ENCODE data around the gene DRGX. TPM values are rescaled to one million over a fixed set of nuclear protein-coding genes. Genes with fewer than 3 reads are reported as not detected.
A peak's percentile ranks its signal among the peaks of the same experiment; 100 is the strongest.

Gene DRGX
- polyA plus RNA-seq (ENCODE audit: insufficient read length in 3 of 3) = under 1 TPM in 1 of 3 donors, not detected in 2; 0.09 TPM
- long read RNA-seq, donor 1 = 0 reads
- long read RNA-seq, donor 2 = 0 reads
- long read RNA-seq, donor 3 = 0 reads
- long read RNA-seq, donor 4 = 0 reads
- long read RNA-seq, donor 5 = 0 reads
- long read RNA-seq, donor 6 = 0 reads
- long read RNA-seq, donor 7 = 0 reads
- long read RNA-seq, donor 8 = 0 reads
- long read RNA-seq, donor 9 = 0 reads
- long read RNA-seq, donor 10 = 0 reads
- long read RNA-seq, donor 11 = 0 reads
- long read RNA-seq, donor 12 = 0 reads
- long read RNA-seq, donor 13 = 0 reads
- long read RNA-seq, donor 14 = 0 reads
- long read RNA-seq, donor 15 = 0 reads
- long read RNA-seq, donor 16 = 0 reads

DNA sequence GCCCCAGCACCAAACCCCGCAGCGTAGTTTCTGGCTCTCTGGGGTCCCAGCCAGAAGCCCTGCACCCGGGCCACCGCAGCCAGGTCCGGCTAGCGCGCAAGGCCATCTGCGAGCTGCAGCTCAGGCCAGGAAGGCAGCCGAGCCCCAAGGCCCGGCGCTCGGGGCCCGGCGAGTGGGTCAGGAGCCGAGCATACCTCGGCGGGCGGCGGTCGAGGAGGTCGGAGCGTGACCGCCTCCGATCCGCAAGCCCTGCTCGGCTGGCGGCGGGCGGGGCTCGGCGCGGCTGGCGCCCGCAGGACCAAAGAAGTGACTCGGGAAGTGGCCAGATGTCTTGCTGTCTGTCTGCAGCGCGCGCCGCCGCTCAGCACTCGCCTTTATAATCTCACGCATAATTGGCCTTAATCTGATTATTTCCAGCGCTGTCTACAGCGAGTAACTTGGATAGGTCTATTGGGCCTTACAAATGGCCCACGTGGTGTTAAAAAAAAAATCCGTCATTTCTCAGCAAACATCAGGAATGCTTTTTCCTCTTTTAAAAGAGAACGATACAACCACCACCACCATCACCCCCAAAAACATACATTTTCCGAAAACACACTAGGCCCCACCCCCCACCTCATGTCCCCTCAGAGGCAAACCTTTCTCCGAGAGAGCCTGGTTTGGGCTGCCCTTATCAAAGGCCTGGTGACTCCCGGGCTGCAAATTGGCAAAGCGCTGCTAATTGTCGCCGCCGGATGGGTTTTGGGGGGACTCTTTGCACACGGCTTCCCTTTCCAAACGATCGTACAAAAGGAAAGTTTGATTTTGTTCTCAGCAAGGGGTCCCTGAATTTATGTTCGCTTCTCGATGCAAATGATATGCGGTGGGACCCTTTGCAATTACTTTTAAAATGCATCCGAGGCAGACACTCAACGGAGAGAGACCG is at the start of gene DRGX:
Gene DRGX, minus strand, starts transcription at position 349 of the 925 bp plus-strand sequence. CDS start 649 bp downstream, outside the sequence.
- no peak for DNase-seq (ENCODE audit: extremely low read depth in 1 of 11, low read depth in 9 of 11, low spot score in 4 of 11)

- no peak for DNase-seq (ENCODE audit: extremely low read depth in 1 of 11, low read depth in 9 of 11, low spot score in 4 of 11)
Observed at GRCh38 chr10:49444349-49444748, 48.5 kb upstream of the DRGX start.

DNA sequence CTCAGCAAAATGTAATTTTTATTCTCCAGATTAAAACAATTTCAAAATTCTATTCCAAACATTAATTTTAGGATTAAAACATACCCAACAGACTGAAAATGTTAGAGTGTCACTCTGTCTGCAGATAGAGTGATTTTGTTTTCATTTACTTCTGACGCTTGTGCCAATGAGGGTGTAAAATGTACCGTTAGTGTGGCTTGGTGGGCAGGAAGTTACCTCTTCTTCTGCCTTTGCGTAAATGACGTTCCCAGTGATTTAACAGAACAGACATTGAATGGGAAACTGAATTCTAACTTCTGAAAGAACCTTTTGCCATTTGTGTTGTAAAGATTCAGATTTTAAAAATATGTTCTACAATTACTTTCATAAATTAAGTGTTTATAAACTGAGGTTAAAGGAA is 47.0 kb upstream of the DRGX start:
- no peak for DNase-seq (ENCODE audit: extremely low read depth in 1 of 11, low read depth in 9 of 11, low spot score in 4 of 11)

GRCh38 chr10:49441488-49442476 is 45.9 kb upstream of the DRGX start:
- DNase-seq (ENCODE audit: extremely low read depth in 1 of 11, low read depth in 9 of 11, low spot score in 4 of 11) = peak in 1 of 11 donors; percentile 6

DNA sequence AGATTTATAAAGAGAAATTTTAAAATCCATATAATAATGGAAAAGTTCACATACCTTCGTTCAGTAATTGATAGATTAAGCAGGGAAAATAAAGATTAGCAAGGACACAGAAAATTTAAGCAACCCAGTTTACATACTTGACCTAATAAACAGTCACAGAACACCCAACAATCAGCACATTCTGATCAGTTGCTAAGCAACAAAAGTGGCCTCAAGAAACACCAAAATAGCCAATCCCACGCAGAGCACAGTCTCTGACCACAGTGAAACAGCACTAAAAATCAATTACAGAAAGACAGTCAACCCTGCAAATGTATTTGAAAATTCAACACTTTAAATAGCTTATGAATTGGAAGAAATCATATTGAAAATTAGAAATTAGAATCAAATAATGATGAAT is 39.3 kb upstream of the DRGX start:
- no peak for DNase-seq (ENCODE audit: extremely low read depth in 1 of 11, low read depth in 9 of 11, low spot score in 4 of 11)

DNA sequence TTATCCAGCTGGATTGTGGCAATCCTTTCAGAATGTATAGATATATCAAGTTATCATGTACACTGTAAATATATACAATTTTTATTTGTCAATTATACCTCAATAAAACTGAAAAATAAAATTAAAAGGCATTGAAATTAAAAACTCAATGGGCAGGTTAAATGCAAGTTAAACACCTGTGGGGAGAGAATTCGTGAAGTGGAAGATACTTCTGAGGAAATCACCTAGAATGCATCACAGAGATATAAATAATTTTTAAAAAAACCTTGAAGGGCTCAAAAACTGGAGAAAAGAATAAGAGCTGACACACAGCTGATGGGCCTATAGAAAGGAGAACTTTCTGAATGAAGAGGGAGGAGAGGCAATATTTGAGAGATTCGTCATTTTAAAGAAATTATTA is 37.2 kb upstream of the DRGX start:
- DNase-seq (ENCODE audit: extremely low read depth in 1 of 11, low read depth in 9 of 11, low spot score in 4 of 11) = no peak

DNA sequence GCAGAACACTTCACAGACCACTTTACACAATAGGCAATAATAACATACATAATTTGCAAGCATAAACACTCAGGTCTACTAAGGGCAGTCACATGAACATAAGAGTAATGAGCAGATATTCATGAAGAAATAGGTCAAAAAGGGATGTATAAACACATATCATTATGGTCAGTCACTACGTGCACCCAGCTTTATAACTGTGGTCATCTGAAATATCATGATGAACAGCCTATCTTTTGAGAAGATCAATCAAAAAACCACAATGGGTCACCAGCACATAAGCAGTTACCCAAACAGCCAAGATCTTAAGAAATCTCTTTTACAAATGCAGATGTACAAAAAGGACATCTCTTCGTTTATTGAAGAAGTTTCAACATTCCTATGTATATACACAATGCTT is 35.5 kb upstream of the DRGX start:
- no peak for DNase-seq (ENCODE audit: extremely low read depth in 1 of 11, low read depth in 9 of 11, low spot score in 4 of 11)

DNA sequence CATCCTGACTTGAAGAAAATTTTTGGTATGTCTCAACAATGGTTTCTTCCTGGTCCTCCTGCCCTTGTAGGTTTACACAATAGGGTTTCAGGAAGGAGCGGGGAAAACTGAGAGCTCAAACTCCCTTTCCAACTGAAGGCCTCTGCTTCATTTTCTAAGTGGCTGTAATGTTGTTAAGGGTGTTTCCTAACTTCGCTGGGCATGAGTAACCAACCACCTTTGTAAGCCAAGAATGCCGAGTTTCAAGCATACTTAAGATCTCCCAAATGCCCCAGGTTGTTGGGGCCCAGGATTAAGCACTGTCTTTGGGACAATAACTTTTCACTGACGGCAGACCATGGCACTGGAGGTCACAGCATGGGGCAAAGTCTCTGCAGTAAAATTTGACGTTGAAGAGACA is 33.6 kb upstream of the DRGX start:
- no peak for DNase-seq (ENCODE audit: extremely low read depth in 1 of 11, low read depth in 9 of 11, low spot score in 4 of 11)

- DNase-seq (ENCODE audit: extremely low read depth in 1 of 11, low read depth in 9 of 11, low spot score in 4 of 11) = no peak
Observed at GRCh38 chr10:49426490-49427360, 30.8 kb upstream of the DRGX start.

- DNase-seq (ENCODE audit: extremely low read depth in 1 of 11, low read depth in 9 of 11, low spot score in 4 of 11) = no peak
Observed at GRCh38 chr10:49419005-49419404, 23.1 kb upstream of the DRGX start.

GRCh38 chr10:49418328-49418727 is 22.4 kb upstream of the DRGX start:
- no peak for DNase-seq (ENCODE audit: extremely low read depth in 1 of 11, low read depth in 9 of 11, low spot score in 4 of 11)

GRCh38 chr10:49418053-49418326 is 22.1 kb upstream of the DRGX start:
- no peak for DNase-seq (ENCODE audit: extremely low read depth in 1 of 11, low read depth in 9 of 11, low spot score in 4 of 11)

GRCh38 chr10:49417311-49418052 is 21.6 kb upstream of the DRGX start:
- no peak for DNase-seq (ENCODE audit: extremely low read depth in 1 of 11, low read depth in 9 of 11, low spot score in 4 of 11)

DNA sequence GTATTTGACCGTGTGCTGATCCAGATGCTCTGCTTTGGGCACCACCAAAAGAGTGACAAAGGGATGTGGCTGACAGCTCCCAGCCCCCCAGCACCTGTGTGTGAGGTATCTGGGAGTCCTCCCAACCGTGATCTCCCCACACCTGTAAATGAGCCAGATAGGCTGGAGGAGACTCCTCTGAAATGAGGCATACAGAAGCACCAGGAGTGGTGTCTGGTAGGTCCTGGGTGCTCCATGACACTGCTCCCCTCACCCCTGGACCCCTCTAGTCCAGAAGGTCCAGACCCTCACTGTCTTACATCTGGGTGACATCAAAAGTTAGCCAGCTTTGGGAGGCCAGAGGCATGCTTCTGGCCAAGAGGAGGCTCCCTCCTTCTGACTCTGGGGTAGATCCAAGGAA is 20.0 kb upstream of the DRGX start:
- DNase-seq (ENCODE audit: extremely low read depth in 1 of 11, low read depth in 9 of 11, low spot score in 4 of 11) = no peak

DNA sequence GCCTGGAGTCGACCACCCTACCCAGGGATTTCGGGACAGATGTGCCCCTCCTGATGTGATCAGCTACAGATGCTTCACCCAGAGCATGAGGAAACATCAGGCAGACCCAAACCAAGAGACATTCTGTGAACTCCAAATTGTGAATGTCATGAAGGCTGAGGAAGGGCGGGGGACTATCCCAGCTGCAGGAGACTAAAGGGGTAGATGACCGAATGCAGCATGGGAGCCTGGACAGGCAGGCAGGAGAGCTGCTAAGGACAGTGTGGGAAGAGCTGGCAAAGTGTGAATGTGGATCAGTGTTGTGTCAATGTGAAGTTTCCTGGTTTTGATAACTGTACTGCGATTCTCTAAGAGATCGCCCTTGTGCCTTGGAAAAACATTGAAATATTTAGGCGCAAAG is 19.2 kb upstream of the DRGX start:
- DNase-seq (ENCODE audit: extremely low read depth in 1 of 11, low read depth in 9 of 11, low spot score in 4 of 11) = no peak

- no peak for DNase-seq (ENCODE audit: extremely low read depth in 1 of 11, low read depth in 9 of 11, low spot score in 4 of 11)
Observed at GRCh38 chr10:49414496-49414895, 18.6 kb upstream of the DRGX start.

DNA sequence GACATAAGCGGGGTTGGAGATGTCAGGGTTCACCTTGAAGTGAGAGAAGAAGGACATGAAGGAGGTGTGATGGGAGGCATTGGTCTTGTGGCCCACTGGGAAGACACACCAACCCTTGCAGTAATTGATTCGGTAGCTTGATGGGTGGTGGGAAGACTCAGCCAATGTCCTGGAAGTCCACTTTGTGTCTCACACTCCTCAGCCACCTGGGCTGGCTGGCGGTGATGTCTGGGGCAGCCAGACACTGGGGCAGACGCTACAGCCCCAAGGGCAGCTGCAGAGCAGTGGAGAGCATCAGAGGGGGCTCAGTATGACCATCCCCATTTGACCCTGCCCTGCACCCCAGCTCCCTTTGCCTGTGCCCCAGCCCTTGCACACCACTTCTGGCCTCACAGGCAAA is 16.7 kb upstream of the DRGX start:
- no peak for DNase-seq (ENCODE audit: extremely low read depth in 1 of 11, low read depth in 9 of 11, low spot score in 4 of 11)
